Activated naive CD4-positive, alpha-beta T cell treated with anti-CD3 and anti-CD28 coated beads, Interleukin-2, amount 50 U/mL, for 24 hours (primary cell): ENCODE measurements around the gene FAM187B.
"Not testable (repeated sequence)": the region's sequence is repeated elsewhere in the genome, so short reads cannot be mapped to it uniquely, and the experiment has no call there.

Experiments
- H3K27ac Mint-ChIP-seq: one replicate; pipeline ENCODE4 v1.8.0; 2021; ENCODE audit warnings: mild to moderate bottlenecking, mixed read lengths
- H3K27me3 Mint-ChIP-seq: one replicate; pipeline ENCODE4 v1.8.0; 2021; ENCODE audit warnings: mixed read lengths
- H3K36me3 Mint-ChIP-seq: one replicate; pipeline ENCODE4 v1.8.0; 2021; ENCODE audit warnings: mixed read lengths
- H3K4me1 Mint-ChIP-seq: one replicate; pipeline ENCODE4 v1.8.0; 2021; ENCODE audit warnings: mixed read lengths
- H3K4me3 Mint-ChIP-seq: one replicate; pipeline ENCODE4 v1.8.0; 2021; ENCODE audit warnings: mild to moderate bottlenecking, mixed read lengths
- H3K9me3 Mint-ChIP-seq: one replicate; pipeline ENCODE4 v1.8.0; 2021; ENCODE audit warnings: mixed read lengths

FAM187B gene

DNA sequence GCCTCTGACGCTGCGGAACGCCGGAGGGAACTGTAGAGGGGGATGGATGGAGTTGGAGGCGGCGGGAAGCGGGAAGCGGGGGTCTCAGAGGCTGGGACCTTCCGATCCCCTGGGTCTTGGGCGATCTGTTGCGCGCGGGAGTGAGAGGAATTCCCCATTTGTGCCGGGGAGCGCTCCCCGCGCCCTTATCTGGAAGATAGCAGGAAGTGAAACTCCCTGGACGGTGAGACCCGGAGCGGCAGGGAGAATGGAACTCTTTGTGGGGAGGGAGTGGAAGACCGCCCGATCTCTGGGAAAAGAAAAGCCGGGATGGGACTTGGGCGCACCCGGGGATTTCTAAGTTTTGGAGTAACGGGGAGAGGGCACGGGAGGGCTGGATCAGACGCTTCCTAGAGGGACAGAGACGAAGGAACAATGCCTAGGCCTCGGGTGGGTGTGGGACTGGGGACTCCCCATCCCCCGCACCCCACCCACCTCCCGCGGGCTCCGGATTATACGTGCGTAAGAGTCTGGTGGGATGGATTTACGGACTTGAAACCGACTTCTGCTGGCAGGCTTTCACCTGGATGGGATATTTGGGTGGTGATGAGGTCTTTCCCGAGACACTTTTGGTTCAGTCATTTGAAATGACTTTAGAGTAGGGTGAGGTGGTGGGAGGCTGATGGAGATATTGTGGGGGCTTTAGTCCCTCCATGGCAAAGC, 20.8 kb upstream of the FAM187B start:
- H3K27ac Mint-ChIP-seq: peak overlapping the region; percentile 19
- H3K36me3 Mint-ChIP-seq: no peaks in the 10 kb centered on the region
- no peaks in the 10 kb centered on the region for H3K27me3 Mint-ChIP-seq
- peaks cover 36% of the 10 kb centered on the region for H3K4me1 Mint-ChIP-seq
- peak overlapping the region; percentile 87 for H3K4me3 Mint-ChIP-seq
- no peaks in the 10 kb centered on the region for H3K9me3 Mint-ChIP-seq

GRCh38 chr19:35248310-35249145, 20.0 kb upstream of the FAM187B start, which contains the start of gene LSR:
LSR (plus strand) TSS chr19:35249002; CDS start chr19:35249023, 21 bp downstream.
- H3K36me3 Mint-ChIP-seq: no peaks in the 10 kb centered on the region

GRCh38 chr19:35247526-35248309, 19.2 kb upstream of the FAM187B start:
- Mint-ChIP-seq H3K36me3 (peaks cover under 1% of the 10 kb centered on the region), H3K27me3 (no peaks in the 10 kb centered on the region), H3K27ac (peak overlapping the region; percentile 88), H3K9me3 (no peaks in the 10 kb centered on the region), H3K4me3 (peak overlapping the region; percentile 87), H3K4me1 (peaks cover 40% of the 10 kb centered on the region)

More at GRCh38 chr19:35248310-35249145, 20.0 kb upstream of the FAM187B start, which contains the start of gene LSR:
- Mint-ChIP-seq H3K27me3 (no peaks in the 10 kb centered on the region), H3K4me3 (peak within 1 kb of the TSS; percentile 87), H3K9me3 (no peaks in the 10 kb centered on the region), H3K27ac (peak within 1 kb of the TSS; percentile 88), H3K4me1 (peaks cover 39% of the 10 kb centered on the region)

- H3K9me3 Mint-ChIP-seq: peaks cover 5% of the 10 kb centered on the region
- no peaks in the 10 kb centered on the region for H3K27me3 Mint-ChIP-seq
- H3K4me1 Mint-ChIP-seq: peaks cover 43% of the 10 kb centered on the region
- H3K4me3 Mint-ChIP-seq: peak overlapping the region; percentile 87
- H3K27ac Mint-ChIP-seq: no peak overlapping the region
- H3K36me3 Mint-ChIP-seq: peaks cover 1% of the 10 kb centered on the region
Observed at GRCh38 chr19:35246466-35247092, 18.0 kb upstream of the FAM187B start.

- peaks cover 9% of the 10 kb centered on the region for H3K36me3 Mint-ChIP-seq
- H3K27ac Mint-ChIP-seq: peak overlapping the region; percentile 5
- peaks cover 47% of the 10 kb centered on the region for H3K4me1 Mint-ChIP-seq
- no peaks in the 10 kb centered on the region for H3K27me3 Mint-ChIP-seq
- peak overlapping the region; percentile 20 for H3K4me3 Mint-ChIP-seq
- H3K9me3 Mint-ChIP-seq: peaks cover 15% of the 10 kb centered on the region
Observed at GRCh38 chr19:35241417-35241816, 12.9 kb upstream of the FAM187B start.

DNA sequence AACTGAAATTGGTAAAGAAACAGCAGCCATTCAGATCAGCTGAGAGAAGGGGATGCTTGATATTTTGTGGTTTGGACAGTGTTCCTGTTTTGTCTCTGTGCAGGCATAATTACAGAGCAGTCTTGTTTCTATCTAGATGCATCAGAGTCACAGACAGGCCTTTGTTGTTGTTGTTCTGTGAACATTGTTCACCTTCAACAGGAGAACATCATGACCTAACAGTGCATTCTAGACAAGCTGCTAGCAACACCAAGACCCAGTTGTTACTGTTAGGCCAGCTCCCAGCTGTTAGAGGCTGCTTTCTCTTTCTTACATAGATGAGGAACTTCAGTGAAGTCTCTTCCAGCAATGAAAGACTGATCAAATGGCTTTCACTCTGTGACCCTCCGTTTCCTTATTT, 11.8 kb upstream of the FAM187B start:
- peaks cover 15% of the 10 kb centered on the region for H3K9me3 Mint-ChIP-seq
- H3K27me3 Mint-ChIP-seq: no peaks in the 10 kb centered on the region
- H3K36me3 Mint-ChIP-seq: peaks cover 9% of the 10 kb centered on the region
- peak overlapping the region; percentile 67 for H3K4me3 Mint-ChIP-seq
- H3K4me1 Mint-ChIP-seq: peaks cover 49% of the 10 kb centered on the region
- H3K27ac Mint-ChIP-seq: peak overlapping the region; percentile 92

- Mint-ChIP-seq H3K9me3 (peaks cover 15% of the 10 kb centered on the region), H3K27ac (peak overlapping the region; percentile 92), H3K4me1 (peaks cover 53% of the 10 kb centered on the region)
- not testable (repeated sequence) for H3K4me3 Mint-ChIP-seq, H3K36me3 Mint-ChIP-seq, H3K27me3 Mint-ChIP-seq
Observed at GRCh38 chr19:35239597-35239996, 11.1 kb upstream of the FAM187B start.

DNA sequence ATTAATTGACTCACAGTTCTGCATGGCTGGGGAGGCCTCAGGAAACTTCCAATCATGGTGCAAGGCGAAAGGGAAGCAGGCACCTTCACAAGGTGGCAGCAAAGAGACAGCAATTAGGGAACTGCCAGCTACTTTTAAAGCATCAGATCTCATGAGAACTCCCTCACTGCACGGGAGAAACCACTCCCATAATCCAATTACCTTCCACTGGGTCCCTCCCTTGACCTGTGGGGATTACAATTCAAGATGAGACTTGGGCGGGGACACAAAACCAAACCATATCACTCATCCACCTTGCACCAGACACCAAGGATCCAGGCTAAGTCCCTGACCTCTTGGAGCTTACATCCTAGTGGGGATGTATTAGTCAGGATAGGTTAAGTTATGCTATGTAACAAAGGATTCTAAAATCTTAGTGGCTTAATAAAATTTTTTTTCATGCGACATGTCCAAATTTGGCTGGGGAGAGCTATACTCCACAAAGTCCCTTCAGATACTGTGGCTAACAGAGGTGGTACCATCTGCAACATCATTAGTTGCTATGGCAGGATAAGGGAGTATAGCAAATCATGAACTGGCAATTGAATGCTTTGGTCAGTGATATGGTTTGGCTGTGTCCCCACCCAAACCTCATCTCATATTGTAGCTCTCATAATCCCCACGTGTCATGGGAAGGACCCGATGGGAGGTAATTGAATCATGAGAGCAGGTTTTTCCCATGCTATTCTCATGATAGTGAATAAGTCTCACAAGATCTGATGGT, 8.3 kb upstream of the FAM187B start:
- no peaks in the 10 kb centered on the region for H3K27me3 Mint-ChIP-seq
- peaks cover 13% of the 10 kb centered on the region for H3K9me3 Mint-ChIP-seq
- peaks cover 48% of the 10 kb centered on the region for H3K4me1 Mint-ChIP-seq
- H3K36me3 Mint-ChIP-seq: peaks cover 8% of the 10 kb centered on the region
- peak overlapping the region; percentile 35 for H3K27ac Mint-ChIP-seq
- H3K4me3 Mint-ChIP-seq: peak overlapping the region; percentile 15

GRCh38 chr19:35232912-35233311, 4.4 kb upstream of the FAM187B start:
- H3K4me3 Mint-ChIP-seq: no peak overlapping the region
- H3K9me3 Mint-ChIP-seq: no peaks in the 10 kb centered on the region
- H3K4me1 Mint-ChIP-seq: peaks cover 13% of the 10 kb centered on the region
- no peaks in the 10 kb centered on the region for H3K27me3 Mint-ChIP-seq
- H3K36me3 Mint-ChIP-seq: no peaks in the 10 kb centered on the region
- no peak overlapping the region for H3K27ac Mint-ChIP-seq

DNA sequence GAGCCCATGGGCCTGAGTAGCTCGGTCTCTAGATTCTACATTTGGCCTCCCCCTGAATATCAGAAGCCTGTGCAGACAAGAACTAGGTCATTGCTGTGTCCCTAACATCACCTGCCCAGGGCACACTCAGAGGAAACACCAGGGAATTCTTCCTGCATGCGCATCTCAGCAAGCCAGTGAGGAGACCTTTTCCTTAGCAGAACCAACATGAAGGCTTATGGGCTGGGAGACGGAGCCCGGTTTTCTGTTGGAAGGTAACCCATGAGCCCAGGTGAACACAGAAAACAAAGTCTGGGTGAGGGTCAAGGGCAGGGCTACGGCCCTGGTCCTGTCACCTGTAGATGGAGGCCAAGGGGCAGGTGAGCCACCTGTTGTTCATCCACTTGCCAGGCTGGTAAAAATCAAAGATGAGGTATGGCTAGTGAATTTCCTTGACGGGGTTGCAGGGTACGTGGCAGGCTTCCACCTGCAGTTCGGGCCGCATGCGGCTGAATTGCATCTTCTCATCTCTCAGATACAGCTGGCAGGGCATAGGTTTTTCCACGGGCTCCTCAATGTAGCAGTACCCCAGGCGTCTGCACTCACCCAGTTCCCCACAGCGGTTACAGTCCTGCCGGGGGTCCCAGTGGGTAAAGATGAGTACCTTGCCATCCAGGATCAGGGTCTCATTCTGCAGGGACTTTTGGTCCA, 3.6 kb upstream of the FAM187B start:
- Mint-ChIP-seq H3K4me1 (peaks cover 10% of the 10 kb centered on the region), H3K9me3 (no peaks in the 10 kb centered on the region), H3K27ac (no peak overlapping the region), H3K36me3 (no peaks in the 10 kb centered on the region), H3K27me3 (no peaks in the 10 kb centered on the region), H3K4me3 (no peak overlapping the region)

- no peak overlapping the region for H3K27ac Mint-ChIP-seq
Observed at GRCh38 chr19:35229601-35230000, 1.1 kb upstream of the FAM187B start.

DNA sequence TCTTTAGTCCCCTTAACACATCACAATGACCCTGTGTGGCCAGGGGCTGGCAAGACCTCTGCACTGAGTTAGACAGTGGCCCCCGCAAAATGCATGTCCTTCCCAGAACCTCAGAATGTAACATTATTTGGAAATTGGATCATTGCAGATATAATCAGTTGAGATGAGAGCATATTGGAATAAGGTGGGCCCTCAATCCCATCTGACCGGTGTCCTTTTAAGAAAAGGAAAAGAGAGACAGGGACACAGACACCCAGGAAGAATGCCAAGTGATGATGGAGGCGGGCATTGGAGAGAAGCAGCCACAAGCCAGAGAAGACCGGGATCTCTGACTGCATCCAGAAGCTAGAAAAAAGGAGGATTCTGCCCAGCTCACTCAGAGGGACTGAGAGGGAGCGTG, 1.8 kb downstream of the FAM187B start:
- no peaks in the 10 kb centered on the region for H3K27me3 Mint-ChIP-seq
- no peak overlapping the region for H3K27ac Mint-ChIP-seq
- H3K4me3 Mint-ChIP-seq: no peak overlapping the region
- no peaks in the 10 kb centered on the region for H3K9me3 Mint-ChIP-seq
- no peaks in the 10 kb centered on the region for H3K36me3 Mint-ChIP-seq
- peaks cover 32% of the 10 kb centered on the region for H3K4me1 Mint-ChIP-seq

More at GRCh38 chr19:35229601-35230000, 1.1 kb upstream of the FAM187B start:
- Mint-ChIP-seq H3K4me3 (no peak overlapping the region), H3K9me3 (no peaks in the 10 kb centered on the region), H3K36me3 (no peaks in the 10 kb centered on the region), H3K27me3 (no peaks in the 10 kb centered on the region), H3K4me1 (peaks cover 15% of the 10 kb centered on the region)

DNA sequence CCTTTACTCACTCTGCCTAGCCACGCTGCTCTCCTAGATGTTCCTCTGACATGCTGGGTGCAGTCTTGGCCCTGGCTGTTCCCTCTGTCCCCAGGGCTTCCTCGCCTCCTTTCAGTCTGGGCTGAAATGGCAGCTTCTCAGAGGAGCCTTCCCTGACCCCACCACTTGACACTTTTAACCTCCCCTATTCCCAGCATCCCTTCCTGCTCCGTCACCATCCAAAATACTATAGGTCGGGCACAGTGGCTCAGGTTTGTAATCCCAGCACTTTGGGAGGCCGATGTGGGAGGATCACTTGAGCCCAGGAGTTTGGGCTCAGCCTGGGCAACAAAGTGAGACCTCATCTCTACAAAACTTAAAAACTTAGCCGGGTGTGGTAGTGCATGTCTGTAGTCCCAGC, 2.6 kb downstream of the FAM187B start:
- H3K27ac Mint-ChIP-seq: peak overlapping the region; percentile 32
- no peaks in the 10 kb centered on the region for H3K9me3 Mint-ChIP-seq
- H3K36me3 Mint-ChIP-seq: no peaks in the 10 kb centered on the region
- H3K27me3 Mint-ChIP-seq: no peaks in the 10 kb centered on the region
- H3K4me1 Mint-ChIP-seq: peaks cover 37% of the 10 kb centered on the region
- no peak overlapping the region for H3K4me3 Mint-ChIP-seq
